Mesenteric fat pad (tissue), 1 donor: ENCODE measurements around the gene GRK2. TPM values are rescaled to one million over a fixed set of nuclear protein-coding genes. Genes with fewer than 3 reads are reported as not detected.

Experiments used
- total RNA-seq: library from RNA; stranded (reverse); fragmentation: NEBNext Ultra II Directional; extraction: Animal tissue kit (Norgen Biotek cat#: 25700); gene quantifications from one replicate; pipeline ENCODE4 v1.2.1, GENCODE V29; 2021
- donor health status: DM: yes; HTN: yes; CAD: no.

The GRK2 gene
- total RNA-seq, 1 donor from 2014 or later, result 60.2 TPM

Other genes starting within 250 kb of the GRK2 start
- gene SYT12, start 243.3 kb upstream of the GRK2 start, total RNA-seq, result 3.1 TPM
- 22.2 TPM for gene RHOD, start 209.6 kb upstream of the GRK2 start, total RNA-seq
- 77.3 TPM for gene KDM2A, start 147.2 kb upstream of the GRK2 start, total RNA-seq
- 42.5 TPM for gene ANKRD13D, start 22.8 kb downstream of the GRK2 start, total RNA-seq
- 19.9 TPM for gene SSH3, start 37.1 kb downstream of the GRK2 start, total RNA-seq
- gene POLD4, start 87.1 kb downstream of the GRK2 start, total RNA-seq, result 72.9 TPM
- 7.7 TPM for gene CLCF1, start 107.1 kb downstream of the GRK2 start, total RNA-seq
- gene RAD9A, start 125.5 kb downstream of the GRK2 start, total RNA-seq, result 10.4 TPM
- gene PPP1CA, start 135.4 kb downstream of the GRK2 start, total RNA-seq, result 92.4 TPM
- 5.3 TPM for gene TBC1D10C, start 137.6 kb downstream of the GRK2 start, total RNA-seq
- 0.29 TPM for gene CARNS1, start 149.2 kb downstream of the GRK2 start, total RNA-seq
- 32.4 TPM for gene RPS6KB2, start 162.0 kb downstream of the GRK2 start, total RNA-seq
- gene PTPRCAP, start 171.2 kb downstream of the GRK2 start, total RNA-seq, result 3.3 TPM
- gene CORO1B, start 177.0 kb downstream of the GRK2 start, total RNA-seq, result 83.1 TPM
- gene GPR152, start 186.3 kb downstream of the GRK2 start, total RNA-seq, result not detected
- gene CABP4, start 188.9 kb downstream of the GRK2 start, total RNA-seq, result 3.8 TPM
- 43.2 TPM for gene TMEM134, start 202.8 kb downstream of the GRK2 start, total RNA-seq
- gene AIP, start 216.6 kb downstream of the GRK2 start, total RNA-seq, result 39.5 TPM
- gene PITPNM1, start 238.9 kb downstream of the GRK2 start, total RNA-seq, result 29.5 TPM
- 59.6 TPM for gene CDK2AP2, start 241.7 kb downstream of the GRK2 start, total RNA-seq